Measurements from ENCODE around the gene SF3B4. TPM values are rescaled to one million over a fixed set of nuclear protein-coding genes. Genes with fewer than 3 reads are reported as not detected.

The SF3B4 gene
- total RNA-seq, 1 experiment from 2014 or later, result 127 TPM

DNA sequence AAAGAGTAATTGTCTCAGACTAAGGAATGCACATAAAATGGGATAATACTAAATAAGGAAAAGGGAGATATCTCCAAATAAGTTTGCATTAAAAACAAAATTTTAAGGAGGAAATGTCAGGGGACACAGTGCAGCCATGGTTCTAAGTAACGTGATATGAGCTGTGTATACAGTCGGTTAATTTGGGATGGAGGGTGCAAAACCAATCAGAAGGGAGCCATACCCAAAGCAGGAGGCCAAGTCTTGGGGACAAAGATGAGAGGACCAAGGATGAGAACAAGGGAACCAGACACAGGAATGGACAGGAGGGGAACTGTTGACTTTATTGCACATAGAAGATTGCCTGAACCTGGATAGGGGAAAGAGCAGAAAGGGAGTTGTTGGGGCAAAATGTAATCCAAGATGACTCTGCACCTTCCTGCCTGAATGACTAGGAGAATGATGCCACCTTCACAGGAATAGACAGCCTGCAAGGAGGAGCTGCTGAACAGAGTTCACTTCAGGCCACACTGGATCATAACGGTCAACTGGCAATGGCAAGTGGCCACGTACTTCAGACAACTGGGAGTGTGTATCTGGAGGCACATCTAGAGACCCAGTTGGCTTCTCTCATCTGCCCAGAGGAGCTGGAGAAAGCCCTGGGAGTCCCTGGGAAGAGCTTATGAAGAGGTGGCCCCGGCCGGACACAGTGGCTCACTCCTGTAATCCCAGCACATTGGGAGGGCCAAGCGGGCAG is 50.2 kb downstream of the SF3B4 start:
- no peaks in the 10 kb centered on the region for H3K36me3 Mint-ChIP-seq (ENCODE audit: insufficient read depth in 1 of 3, low read depth in 3 of 3)
- H3K9me3 ChIP-seq (ENCODE audit: control insufficient read depth, low read depth, low read length), result no peaks in the 10 kb centered on the region
- H3K18ac ChIP-seq (ENCODE audit: insufficient read length, low read depth, low read length), result no peak overlapping the region
- no peak overlapping the region for H3K9ac ChIP-seq (ENCODE audit: extremely low read depth, insufficient read length, low read length)
- no peak overlapping the region for H3K27ac ChIP-seq (ENCODE audit: insufficient read length, low read depth, low read length)
- H3K4me2 ChIP-seq (ENCODE audit: insufficient read depth, insufficient read length, low read length), result no peak overlapping the region
- H4K91ac ChIP-seq (ENCODE audit: insufficient read length, low read depth, low read length), result no peak overlapping the region
- no peak overlapping the region for H2BK120ac ChIP-seq (ENCODE audit: low read depth, low read length, poor library complexity, severe bottlenecking)
- no peak overlapping the region for H3K4me3 Mint-ChIP-seq
- no peak overlapping the region for H2BK20ac ChIP-seq (ENCODE audit: low read depth, low read length, poor library complexity, severe bottlenecking)
- no peak overlapping the region for H2AFZ ChIP-seq (ENCODE audit: low read length)
- H3K9me3 Mint-ChIP-seq, result no peaks in the 10 kb centered on the region
- H3K4me1 Mint-ChIP-seq, result no peaks in the 10 kb centered on the region
- no peak overlapping the region for H4K5ac ChIP-seq (ENCODE audit: insufficient read length, low read depth, low read length)
- no peak overlapping the region for H3T11ph ChIP-seq (ENCODE audit: low read length)
- no peaks in the 10 kb centered on the region for H3K27me3 Mint-ChIP-seq (ENCODE audit: low read depth)
- WGBS (ENCODE audit: extremely low coverage, insufficient read length, low lambda C conversion rate), result no CpG with 5 or more reads among the region's 7 CpGs
- H3K56ac ChIP-seq (ENCODE audit: insufficient read length, low read depth, low read length), result no peak overlapping the region
- no peak overlapping the region; a peak in 1 of 7 replicates for H3K27ac Mint-ChIP-seq
- H2BK12ac ChIP-seq (ENCODE audit: insufficient read length, low read depth, low read length), result no peak overlapping the region
- no peaks in the 10 kb centered on the region for H3K23me2 ChIP-seq (ENCODE audit: insufficient read length, low read depth, low read length, poor library complexity, severe bottlenecking)
- no peaks in the 10 kb centered on the region for H3K79me2 ChIP-seq (ENCODE audit: insufficient read depth, low read length)
- no peak for DNase-seq
- no peaks in the 10 kb centered on the region for H3K4me1 ChIP-seq (ENCODE audit: insufficient read depth, low read length)
- H4K20me1 ChIP-seq (ENCODE audit: control insufficient read depth, insufficient read depth, insufficient read length), result no peaks in the 10 kb centered on the region
- TF ChIP-seq, protein P1, sequence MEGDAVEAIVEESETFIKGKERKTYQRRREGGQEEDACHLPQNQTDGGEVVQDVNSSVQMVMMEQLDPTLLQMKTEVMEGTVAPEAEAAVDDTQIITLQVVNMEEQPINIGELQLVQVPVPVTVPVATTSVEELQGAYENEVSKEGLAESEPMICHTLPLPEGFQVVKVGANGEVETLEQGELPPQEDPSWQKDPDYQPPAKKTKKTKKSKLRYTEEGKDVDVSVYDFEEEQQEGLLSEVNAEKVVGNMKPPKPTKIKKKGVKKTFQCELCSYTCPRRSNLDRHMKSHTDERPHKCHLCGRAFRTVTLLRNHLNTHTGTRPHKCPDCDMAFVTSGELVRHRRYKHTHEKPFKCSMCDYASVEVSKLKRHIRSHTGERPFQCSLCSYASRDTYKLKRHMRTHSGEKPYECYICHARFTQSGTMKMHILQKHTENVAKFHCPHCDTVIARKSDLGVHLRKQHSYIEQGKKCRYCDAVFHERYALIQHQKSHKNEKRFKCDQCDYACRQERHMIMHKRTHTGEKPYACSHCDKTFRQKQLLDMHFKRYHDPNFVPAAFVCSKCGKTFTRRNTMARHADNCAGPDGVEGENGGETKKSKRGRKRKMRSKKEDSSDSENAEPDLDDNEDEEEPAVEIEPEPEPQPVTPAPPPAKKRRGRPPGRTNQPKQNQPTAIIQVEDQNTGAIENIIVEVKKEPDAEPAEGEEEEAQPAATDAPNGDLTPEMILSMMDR (conservative IDR thresholded peaks at IDR 0.05), result no peak
- H2BK15ac ChIP-seq (ENCODE audit: low read depth, low read length), result no peak overlapping the region
- H3K27me3 ChIP-seq (ENCODE audit: insufficient read depth, low read length), result no peaks in the 10 kb centered on the region
- no peak overlapping the region for H2AK5ac ChIP-seq (ENCODE audit: insufficient read length, low read length)
- no peak overlapping the region for H3K14ac ChIP-seq (ENCODE audit: insufficient read depth, low read length)
- no peak overlapping the region for H4K8ac ChIP-seq (replicated peaks; ENCODE audit: insufficient read length, low read depth, low read length)
- H3K23ac ChIP-seq (ENCODE audit: insufficient read length, low read depth, low read length), result no peak overlapping the region
- H2BK5ac ChIP-seq (ENCODE audit: insufficient read length, low read length), result no peak overlapping the region
- H3K4ac ChIP-seq (ENCODE audit: low read depth, low read length), result no peak overlapping the region
- no peaks in the 10 kb centered on the region for H3K79me1 ChIP-seq (ENCODE audit: insufficient read depth, low read depth, low read length, poor library complexity, severe bottlenecking)

Other genes with a start within 250 kb of the SF3B4 start
- gene FCGR1A, start 145.1 kb downstream of the SF3B4 start, total RNA-seq (2021), result not detected in 2 replicates
- 5.7 and 6.0 TPM in 2 replicates for gene BOLA1, start 28.2 kb downstream of the SF3B4 start, total RNA-seq (2021)
- gene SV2A, start 10.0 kb downstream of the SF3B4 start, total RNA-seq (2021), result 42.4 and 44.4 TPM in 2 replicates
- 3.9 and 4.0 TPM in 2 replicates for gene MTMR11, start 9.1 kb upstream of the SF3B4 start, total RNA-seq (2021)
- 22.5 and 23.5 TPM in 2 replicates for gene OTUD7B, start 82.9 kb upstream of the SF3B4 start, total RNA-seq (2021)
- 31.8 and 31.9 TPM in 2 replicates for gene VPS45, start 140.0 kb upstream of the SF3B4 start, total RNA-seq (2021)
- gene PLEKHO1, start 222.1 kb upstream of the SF3B4 start, total RNA-seq (2021), result 47.6 and 48.1 TPM in 2 replicates